Fibroblast of lung (primary cell): ENCODE data around the gene PIP4K2A.

ENCODE experiments used
- CTCF ChIP-seq, 2 donors: IDR thresholded peaks in 1 of 2; conservative IDR thresholded peaks in 1 of 2; 1 replicate in 1 of 2; 2 replicates in 1 of 2; pipeline ENCODE4 v1.5.1; 2011 to 2012; ENCODE audit warnings: low read length in 2 of 2, control low read depth in 1 of 2, inconsistent platforms in 1 of 2, low read depth in 1 of 2, mild to moderate bottlenecking in 1 of 2
- EZH2 ChIP-seq: IDR thresholded peaks from 2 replicates; pipeline ENCODE4 v1.5.1; 2012; ENCODE audit warnings: low read length, control low read depth, mild to moderate bottlenecking; ENCODE audit errors: missing control alignments

DNA sequence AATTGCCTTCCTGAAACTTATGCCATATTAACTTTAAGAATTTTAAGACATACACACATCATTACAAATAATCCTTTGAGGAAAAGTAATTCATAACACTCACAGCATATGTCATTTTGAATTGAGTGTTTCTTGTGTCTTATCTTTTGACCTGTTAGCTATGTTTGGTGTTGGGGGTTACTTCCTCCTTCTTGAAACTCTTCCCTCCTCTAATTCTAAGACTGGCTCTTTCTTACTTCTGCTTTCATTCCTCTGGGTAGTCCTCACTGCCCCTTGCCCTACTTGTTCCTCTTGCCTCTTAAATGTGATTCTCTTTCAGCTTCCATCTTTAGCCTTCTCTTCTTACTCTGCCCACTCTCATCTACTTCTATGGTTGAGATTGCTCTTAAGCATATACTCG lies 28.3 kb upstream of the PIP4K2A start:
- TF ChIP-seq CTCF (conservative IDR thresholded peaks at IDR 0.05 in 1 of 2, IDR thresholded peaks at IDR 0.05 in 1 of 2; ENCODE audit: low read depth in 1 of 2, low read length in 2 of 2) (no peak), EZH2 (no peak)
